AG04450 (cell line): ENCODE results near the gene RTN1. TPM values are rescaled to one million over a fixed set of nuclear protein-coding genes. Genes with fewer than 3 reads are reported as not detected.

Experiments
- CTCF ChIA-PET: fragments of 300-600, 350-600 bp; formaldehyde crosslinking; extraction: SDS; loops from one replicate; lab custom pipeline; 2022; ENCODE audit warnings: antibody characterized with exemption, inconsistent platforms; lab: Charles Lee
- POLR2A ChIA-PET: fragments of 350-600 bp; formaldehyde crosslinking; extraction: SDS; loops from one replicate; lab custom pipeline; 2021; ENCODE audit warnings: antibody characterized with exemption, inconsistent platforms; lab: Yijun Ruan, JAX
- DNase-seq: peaks from one replicate; pipeline ENCODE4 v3.0.0-alpha.2; 2011; ENCODE audit warnings: low read depth, low spot score
- H3K27ac ChIP-seq: one replicate; pipeline ENCODE4 v1.5.1; 2012; ENCODE audit warnings: low read depth, low read length, control low read depth
- H3K27me3 ChIP-seq: one replicate; pipeline ENCODE4 v1.6.0; 2012; ENCODE audit warnings: low read length; ENCODE audit not compliant: control insufficient read depth, insufficient read depth
- H3K4me3 ChIP-seq: 2 replicates; pipeline ENCODE4 v1.5.1; 2011; ENCODE audit warnings: mild to moderate bottlenecking, low read depth, low read length, control low read depth
- H3K9me3 ChIP-seq: 2 replicates; pipeline ENCODE4 v1.5.1; 2012; ENCODE audit warnings: low read length; ENCODE audit not compliant: control insufficient read depth, insufficient read depth
- CTCF ChIP-seq: IDR thresholded peaks from 2 replicates; pipeline ENCODE4 v1.5.1; 2011; ENCODE audit warnings: low read depth, low read length, control low read depth, inconsistent platforms
- polyA plus RNA-seq: library from polyadenylated mRNA; depleted of rRNA; stranded (reverse); fragments of >200 nt; gene quantifications from 2 replicates; pipeline ENCODE4 v1.2.3, GENCODE V29; 2011

Gene RTN1
- polyA plus RNA-seq, 1 experiment, result 0.98 TPM

DNA sequence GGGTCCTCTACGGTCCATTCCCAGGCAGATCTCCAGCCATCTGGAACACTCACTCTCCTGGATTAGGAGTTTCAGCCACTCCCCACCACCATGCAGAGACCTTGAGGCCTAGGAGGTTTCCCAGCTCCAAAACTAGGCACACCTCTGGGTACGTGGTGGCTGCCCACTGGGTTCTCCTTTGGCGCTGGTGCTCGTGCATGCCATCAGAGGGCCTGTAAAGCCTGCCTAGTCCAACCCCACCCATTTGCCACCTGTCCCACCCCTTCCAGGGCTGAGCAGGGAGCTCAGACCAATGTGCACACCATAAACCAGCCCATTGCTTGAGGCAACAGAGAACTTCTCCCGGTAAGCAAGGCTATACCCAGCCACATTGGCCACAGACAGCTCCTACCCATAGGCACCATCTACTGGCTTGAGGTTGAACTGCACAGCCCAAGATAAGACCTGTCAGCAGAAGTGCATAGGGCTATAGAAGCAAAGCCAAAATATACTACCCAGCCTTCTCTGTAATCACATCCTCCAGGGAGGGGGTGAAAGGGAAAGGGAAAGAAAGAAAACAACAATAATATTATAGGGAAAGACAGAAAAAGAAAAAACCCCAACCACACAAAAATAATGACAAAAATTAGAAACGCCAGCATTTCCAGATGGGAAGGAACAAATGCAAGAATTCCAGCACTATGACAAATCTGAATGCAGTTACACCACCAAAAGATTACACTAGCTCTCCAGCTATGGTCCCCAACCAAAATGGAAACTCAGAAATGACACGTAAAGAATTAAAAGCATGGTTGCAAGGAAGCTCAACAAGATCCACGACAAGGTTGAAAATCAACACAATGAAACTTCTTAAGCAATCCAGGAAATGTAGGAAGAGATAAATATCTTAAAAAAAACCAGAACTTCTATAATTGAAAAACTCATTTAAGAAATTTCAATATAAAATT, 182.1 kb downstream of the RTN1 start:
- no peaks in the 10 kb centered on the region for H3K9me3 ChIP-seq
- ChIA-PET POLR2A (no interaction called here), CTCF (interaction anchor here (0.7 to 4.9 kb wide), 14 partner anchors 9 to 1979 kb away, joined by 3 to 43 read pairs (median 5); partner anchors contain the start of genes JKAMP and L3HYPDH)
- TF ChIP-seq CTCF, result peak; percentile 90
- peak; percentile 20 for DNase-seq
- no peak overlapping the region for H3K27ac ChIP-seq
- peaks cover 3% of the 10 kb centered on the region for H3K27me3 ChIP-seq
- no peak overlapping the region for H3K4me3 ChIP-seq

DNA sequence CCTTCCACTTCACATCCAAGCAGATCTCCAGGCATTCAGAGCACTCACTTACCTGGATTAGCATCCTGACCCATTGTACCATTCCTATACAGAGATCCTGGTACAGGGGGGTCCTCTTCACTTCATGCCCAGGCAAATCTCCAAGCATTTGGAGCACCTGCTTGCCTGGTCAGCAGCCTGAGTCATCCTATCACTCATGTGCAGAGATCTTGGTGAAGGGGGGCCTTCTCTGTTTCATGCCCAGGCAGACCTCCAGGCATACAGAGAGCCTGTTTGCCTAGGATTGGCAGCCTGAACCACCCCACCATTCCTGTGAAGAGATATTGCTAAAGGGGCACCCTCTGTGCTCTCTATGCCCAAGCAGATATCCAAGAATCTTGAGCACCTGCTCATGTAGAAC, 182.9 kb downstream of the RTN1 start:
- POLR2A ChIA-PET, result no interaction called here
- DNase-seq, result no peak
- peaks cover 3% of the 10 kb centered on the region for H3K27me3 ChIP-seq
- CTCF ChIA-PET, result interaction anchor here (1.0 to 4.9 kb wide), 11 partner anchors 8 to 180 kb away, joined by 3 to 43 read pairs (median 8); no protein-coding TSS in a partner anchor
- no peak for TF ChIP-seq CTCF
- H3K9me3 ChIP-seq, result no peaks in the 10 kb centered on the region
- no peak overlapping the region for H3K27ac ChIP-seq
- H3K4me3 ChIP-seq, result no peak overlapping the region

DNA sequence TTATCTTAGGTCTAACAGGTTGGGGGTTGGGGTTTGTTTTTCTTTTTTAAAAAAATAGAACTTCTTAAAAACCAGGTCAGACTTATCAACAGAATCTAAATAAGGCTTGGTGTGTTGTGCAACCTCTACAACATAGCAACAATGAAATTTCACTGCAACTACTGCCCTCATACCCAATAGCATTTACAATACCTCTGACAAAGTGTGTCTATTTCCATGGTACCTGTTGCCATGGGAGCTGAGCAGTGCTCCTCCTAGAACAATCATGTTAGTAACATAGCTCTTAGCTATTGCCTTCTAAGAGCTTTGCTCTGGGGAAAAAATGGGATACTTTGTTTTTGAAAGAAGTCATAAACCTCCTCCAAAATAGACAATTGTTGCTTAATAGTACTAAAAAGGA, 190.7 kb downstream of the RTN1 start:
- CTCF ChIA-PET, result interaction anchor here (0.6 to 2.6 kb wide), 3 partner anchors 8 to 566 kb away, joined by 3 to 7 read pairs (median 4); no protein-coding TSS in a partner anchor
- H3K27me3 ChIP-seq, result peaks cover 6% of the 10 kb centered on the region
- TF ChIP-seq CTCF, result no peak
- H3K4me3 ChIP-seq, result no peak overlapping the region
- H3K27ac ChIP-seq, result no peak overlapping the region
- no peak for DNase-seq
- no peaks in the 10 kb centered on the region for H3K9me3 ChIP-seq
- POLR2A ChIA-PET, result no interaction called here

GRCh38 chr14:59678352-59678751, 192.2 kb downstream of the RTN1 start:
- Histone ChIP-seq H3K27ac (no peak overlapping the region), H3K4me3 (no peak overlapping the region), H3K27me3 (peaks cover 6% of the 10 kb centered on the region), H3K9me3 (no peaks in the 10 kb centered on the region; the same call in 1 of the 2 replicates)
- POLR2A ChIA-PET, result no interaction called here
- no peak for TF ChIP-seq CTCF
- CTCF ChIA-PET, result interaction anchor here (1.0 to 1.3 kb wide), 5 partner anchors 10 to 507 kb away, joined by 3 to 10 read pairs (median 3); no protein-coding TSS in a partner anchor
- no peak for DNase-seq
